HL-60 (cell line): Measurements from ENCODE around the gene TIPIN.

ENCODE experiments used
- DNase-seq, 2 experiments: peaks; one replicate each; pipeline ENCODE4 v3.0.0-alpha.2; 2010 to 2020; ENCODE audit warnings: low read depth in 1 of 2, low spot score in 1 of 2
- H3K27ac ChIP-seq: fragments of 250-450 bp; sonication (Bioruptor Pico); replicated peaks from 2 replicates; pipeline ENCODE4 v1.5.1; 2020; ENCODE audit warnings: mild to moderate bottlenecking, moderate library complexity
- H3K27me3 ChIP-seq: fragments of 250-450 bp; sonication (Bioruptor Pico); 2 replicates; pipeline ENCODE4 v1.5.1; 2021; ENCODE audit warnings: mild to moderate bottlenecking, moderate library complexity; ENCODE audit not compliant: insufficient read depth, poor library complexity, severe bottlenecking
- H3K4me3 ChIP-seq: replicated peaks from 2 replicates; pipeline ENCODE4 v1.5.1; 2011; ENCODE audit warnings: mild to moderate bottlenecking, control low read depth, low read length; ENCODE audit not compliant: insufficient read depth
- GABPA ChIP-seq: IDR thresholded peaks from 2 replicates; pipeline ENCODE4 v1.6.1; 2012; ENCODE audit warnings: low read depth
- POLR2AphosphoS5 ChIP-seq: IDR thresholded peaks from 2 replicates; pipeline ENCODE4 v1.6.1; 2012; ENCODE audit warnings: low read depth
- SPI1 ChIP-seq: IDR thresholded peaks from 2 replicates; pipeline ENCODE4 v1.6.1; 2012; ENCODE audit warnings: low read depth, mild to moderate bottlenecking, borderline replicate concordance
- TF ChIP-seq, protein P1 (sequence below): IDR thresholded peaks from 2 replicates; pipeline ENCODE4 v1.6.1; 2012; ENCODE audit warnings: low read depth; ENCODE audit not compliant: insufficient replicate concordance
- TF ChIP-seq, protein P2 (sequence below): IDR thresholded peaks from one replicate; pipeline ENCODE4 v1.5.1; 2011; ENCODE audit warnings: low read length, control low read depth, inconsistent platforms; ENCODE audit not compliant: insufficient read depth

The TIPIN gene

GRCh38 chr15:66312144-66312543, 44.3 kb downstream of the TIPIN start:
- no peak overlapping the region for H3K27ac ChIP-seq
- no peak for TF ChIP-seq POLR2AphosphoS5
- TF ChIP-seq, protein P1, sequence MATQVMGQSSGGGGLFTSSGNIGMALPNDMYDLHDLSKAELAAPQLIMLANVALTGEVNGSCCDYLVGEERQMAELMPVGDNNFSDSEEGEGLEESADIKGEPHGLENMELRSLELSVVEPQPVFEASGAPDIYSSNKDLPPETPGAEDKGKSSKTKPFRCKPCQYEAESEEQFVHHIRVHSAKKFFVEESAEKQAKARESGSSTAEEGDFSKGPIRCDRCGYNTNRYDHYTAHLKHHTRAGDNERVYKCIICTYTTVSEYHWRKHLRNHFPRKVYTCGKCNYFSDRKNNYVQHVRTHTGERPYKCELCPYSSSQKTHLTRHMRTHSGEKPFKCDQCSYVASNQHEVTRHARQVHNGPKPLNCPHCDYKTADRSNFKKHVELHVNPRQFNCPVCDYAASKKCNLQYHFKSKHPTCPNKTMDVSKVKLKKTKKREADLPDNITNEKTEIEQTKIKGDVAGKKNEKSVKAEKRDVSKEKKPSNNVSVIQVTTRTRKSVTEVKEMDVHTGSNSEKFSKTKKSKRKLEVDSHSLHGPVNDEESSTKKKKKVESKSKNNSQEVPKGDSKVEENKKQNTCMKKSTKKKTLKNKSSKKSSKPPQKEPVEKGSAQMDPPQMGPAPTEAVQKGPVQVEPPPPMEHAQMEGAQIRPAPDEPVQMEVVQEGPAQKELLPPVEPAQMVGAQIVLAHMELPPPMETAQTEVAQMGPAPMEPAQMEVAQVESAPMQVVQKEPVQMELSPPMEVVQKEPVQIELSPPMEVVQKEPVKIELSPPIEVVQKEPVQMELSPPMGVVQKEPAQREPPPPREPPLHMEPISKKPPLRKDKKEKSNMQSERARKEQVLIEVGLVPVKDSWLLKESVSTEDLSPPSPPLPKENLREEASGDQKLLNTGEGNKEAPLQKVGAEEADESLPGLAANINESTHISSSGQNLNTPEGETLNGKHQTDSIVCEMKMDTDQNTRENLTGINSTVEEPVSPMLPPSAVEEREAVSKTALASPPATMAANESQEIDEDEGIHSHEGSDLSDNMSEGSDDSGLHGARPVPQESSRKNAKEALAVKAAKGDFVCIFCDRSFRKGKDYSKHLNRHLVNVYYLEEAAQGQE = no peak

GRCh38 chr15:66310786-66311185, 45.7 kb downstream of the TIPIN start:
- Histone ChIP-seq H3K27me3 (no peaks in the 10 kb centered on the region), H3K4me3 (no peak overlapping the region), H3K27ac (no peak overlapping the region)
- DNase-seq = no peak
- no peak for TF ChIP-seq POLR2AphosphoS5
- TF ChIP-seq, protein P1 = no peak

More at GRCh38 chr15:66312144-66312543, 44.3 kb downstream of the TIPIN start:
- H3K27me3 ChIP-seq = no peaks in the 10 kb centered on the region
- no peak overlapping the region for H3K4me3 ChIP-seq
- DNase-seq = no peak

DNA sequence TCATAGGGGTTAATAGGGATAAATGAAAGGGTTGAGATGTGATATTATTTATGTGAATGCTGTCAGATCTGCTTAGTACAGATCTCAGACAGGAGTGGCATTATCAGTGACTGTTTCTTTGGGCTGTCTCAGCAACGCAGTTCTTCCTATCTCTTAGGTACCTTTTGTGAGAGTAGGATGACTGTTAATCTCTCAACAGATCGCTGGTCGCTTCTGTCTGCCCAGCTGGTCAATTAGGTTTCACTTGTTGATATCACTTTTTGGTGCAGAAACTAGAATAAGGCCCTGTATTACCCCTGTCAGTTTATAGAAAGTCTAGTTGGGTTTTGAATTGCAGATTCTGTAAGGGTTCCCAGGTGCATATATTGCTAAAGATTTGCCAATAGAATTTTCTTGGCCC, 46.7 kb downstream of the TIPIN start:
- H3K27me3 ChIP-seq = no peaks in the 10 kb centered on the region
- no peak for DNase-seq
- H3K4me3 ChIP-seq = no peak overlapping the region
- H3K27ac ChIP-seq = no peak overlapping the region
- TF ChIP-seq, protein P1 = no peak
- TF ChIP-seq POLR2AphosphoS5 (no peak), GABPA (no peak), SPI1 (no peak)
- TF ChIP-seq, protein P2, sequence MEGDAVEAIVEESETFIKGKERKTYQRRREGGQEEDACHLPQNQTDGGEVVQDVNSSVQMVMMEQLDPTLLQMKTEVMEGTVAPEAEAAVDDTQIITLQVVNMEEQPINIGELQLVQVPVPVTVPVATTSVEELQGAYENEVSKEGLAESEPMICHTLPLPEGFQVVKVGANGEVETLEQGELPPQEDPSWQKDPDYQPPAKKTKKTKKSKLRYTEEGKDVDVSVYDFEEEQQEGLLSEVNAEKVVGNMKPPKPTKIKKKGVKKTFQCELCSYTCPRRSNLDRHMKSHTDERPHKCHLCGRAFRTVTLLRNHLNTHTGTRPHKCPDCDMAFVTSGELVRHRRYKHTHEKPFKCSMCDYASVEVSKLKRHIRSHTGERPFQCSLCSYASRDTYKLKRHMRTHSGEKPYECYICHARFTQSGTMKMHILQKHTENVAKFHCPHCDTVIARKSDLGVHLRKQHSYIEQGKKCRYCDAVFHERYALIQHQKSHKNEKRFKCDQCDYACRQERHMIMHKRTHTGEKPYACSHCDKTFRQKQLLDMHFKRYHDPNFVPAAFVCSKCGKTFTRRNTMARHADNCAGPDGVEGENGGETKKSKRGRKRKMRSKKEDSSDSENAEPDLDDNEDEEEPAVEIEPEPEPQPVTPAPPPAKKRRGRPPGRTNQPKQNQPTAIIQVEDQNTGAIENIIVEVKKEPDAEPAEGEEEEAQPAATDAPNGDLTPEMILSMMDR = no peak

- Histone ChIP-seq H3K4me3 (no peak overlapping the region), H3K27ac (no peak overlapping the region), H3K27me3 (no peaks in the 10 kb centered on the region)
- DNase-seq = no peak
- TF ChIP-seq GABPA (no peak), SPI1 (no peak), POLR2AphosphoS5 (no peak)
- TF ChIP-seq, protein P1 = no peak
- TF ChIP-seq, protein P2 = no peak
These were observed 48.0 kb downstream of the TIPIN start for GRCh38 chr15:66308531-66308930.
